ENCODE data around the gene MSANTD2. TPM values are rescaled to one million over a fixed set of nuclear protein-coding genes. Genes with fewer than 3 reads are reported as not detected.

Gene MSANTD2
- polyA plus RNA-seq, 1 of the 3 experiments (the other 2 are of a cell fraction) = 6.4 TPM

GRCh38 chr11:124840666-124841065 is 40.5 kb upstream of the MSANTD2 start (continued):
- TF ChIP-seq REST (IDR thresholded peaks at IDR 0.05; ENCODE audit: low read depth, low read length) (no peak), NRF1 (IDR thresholded peaks at IDR 0.05; ENCODE audit: low read depth, low read length) (no peak), RAD21 (IDR thresholded peaks at IDR 0.05; ENCODE audit: low read length) (no peak), GATA2 (CRISPR knock-in tag; IDR thresholded peaks at IDR 0.05) (no peak), RCOR1 (IDR thresholded peaks at IDR 0.05; ENCODE audit: low read length) (no peak), PBX3 (IDR thresholded peaks at IDR 0.05) (no peak), CTCF (IDR thresholded peaks at IDR 0.05) (no peak), FOSL2 (IDR thresholded peaks at IDR 0.05; ENCODE audit: borderline replicate concordance, low read depth) (no peak), USF2 (IDR thresholded peaks at IDR 0.05; ENCODE audit: borderline replicate concordance, low read depth, low read length) (no peak), POLR2AphosphoS5 (IDR thresholded peaks at IDR 0.05; ENCODE audit: low read depth, low read length) (no peak), IRF3 (IDR thresholded peaks at IDR 0.05; ENCODE audit: low read depth, low read length) (no peak), GABPA (IDR thresholded peaks at IDR 0.05; ENCODE audit: low read depth) (no peak), MAX (IDR thresholded peaks at IDR 0.05; ENCODE audit: low read depth) (no peak)

All from SK-N-SH (cell line).